HepG2 (cell line): ENCODE measurements around the gene MLYCD. TPM values are rescaled to one million over a fixed set of nuclear protein-coding genes. Genes with fewer than 3 reads are reported as not detected.

Experiments
- ARNTL ChIP-seq: sonication (generic); formaldehyde crosslinking; IDR thresholded peaks from 2 replicates; pipeline ENCODE4 v1.4.0; 2020; ENCODE audit warnings: mild to moderate bottlenecking, missing genetic modification reagents
- HOXA7 ChIP-seq: sonication (generic); formaldehyde crosslinking; IDR thresholded peaks from 2 replicates; pipeline ENCODE4 v1.8.1; 2022; ENCODE audit warnings: mild to moderate bottlenecking, missing genetic modification reagents, moderate library complexity
- KDM4B ChIP-seq: sonication (generic); formaldehyde crosslinking; IDR thresholded peaks from 2 replicates; pipeline ENCODE4 v1.4.0; 2020; ENCODE audit warnings: missing genetic modification reagents
- NR2F2 ChIP-seq: IDR thresholded peaks from 2 replicates; pipeline ENCODE4 v1.6.1; 2012; ENCODE audit warnings: low read depth, inconsistent platforms, borderline replicate concordance
- SRF ChIP-seq: IDR thresholded peaks from 2 replicates; pipeline ENCODE4 v1.6.1; 2011; ENCODE audit warnings: mild to moderate bottlenecking, low read depth, low read length, moderate library complexity
- U2AF1 ChIP-seq: fragments of 200-400 bp; formaldehyde crosslinking; optimal IDR thresholded peaks from 2 replicates; pipeline ENCODE3; 2017; ENCODE audit warnings: mild to moderate bottlenecking, low read depth, low read length
- ZBTB20 ChIP-seq: sonication (generic); formaldehyde crosslinking; IDR thresholded peaks from 2 replicates; pipeline ENCODE4 v1.8.1; 2023; ENCODE audit warnings: missing genetic modification reagents, low read depth, mild to moderate bottlenecking, borderline replicate concordance
- ZBTB37 ChIP-seq: sonication (generic); formaldehyde crosslinking; IDR thresholded peaks from 2 replicates; pipeline ENCODE4 v1.4.0; 2020; ENCODE audit warnings: mild to moderate bottlenecking, missing genetic modification reagents
- ZFP62 ChIP-seq: sonication (generic); formaldehyde crosslinking; IDR thresholded peaks from 2 replicates; pipeline ENCODE4 v1.4.0; 2020; ENCODE audit warnings: missing genetic modification reagents
- ZNF143 ChIP-seq: sonication (generic); formaldehyde crosslinking; IDR thresholded peaks from 2 replicates; pipeline ENCODE4 v1.4.0; 2020; ENCODE audit warnings: missing genetic modification reagents
- ZNF225 ChIP-seq: sonication (generic); formaldehyde crosslinking; IDR thresholded peaks from 2 replicates; pipeline ENCODE4 v1.4.0; 2020; ENCODE audit warnings: mild to moderate bottlenecking, missing genetic modification reagents
- ZNF383 ChIP-seq: sonication (generic); formaldehyde crosslinking; IDR thresholded peaks from 2 replicates; pipeline ENCODE4 v1.4.0; 2020; ENCODE audit warnings: missing genetic modification reagents, mild to moderate bottlenecking, borderline replicate concordance
- ZNF629 ChIP-seq: sonication (generic); formaldehyde crosslinking; conservative IDR thresholded peaks from 2 replicates; pipeline ENCODE4 v1.5.0; 2020; ENCODE audit warnings: missing genetic modification reagents
- ZNF781 ChIP-seq: sonication (generic); formaldehyde crosslinking; IDR thresholded peaks from 2 replicates; pipeline ENCODE4 v1.5.1; 2020; ENCODE audit warnings: borderline replicate concordance, mild to moderate bottlenecking, missing genetic modification reagents; ENCODE audit errors: not compliant biosample characterization
- ZSCAN9 ChIP-seq: IDR thresholded peaks from 2 replicates; pipeline ENCODE4 v1.6.1; 2016; ENCODE audit warnings: borderline replicate concordance
- polyA plus RNA-seq, 8 experiments: library from polyadenylated mRNA; depleted of rRNA in 3 of 8; stranded (reverse) in 7 of 8; unstranded in 1 of 8; fragments of >200 nt; fragmentation: Illumina TruSeq in 4 of 8; extraction: Trizol in 4 of 8; gene quantifications; 2 replicates each; pipeline versions ENCODE4 v1.2.1 to v1.2.3, GENCODE V29; 2011 to 2016; ENCODE audit warnings: low read depth in 4 of 8, missing spikeins in 1 of 8, mixed read lengths in 1 of 8; ENCODE audit not compliant: insufficient read depth in 1 of 8
- total RNA-seq, 5 experiments: library from RNA; depleted of rRNA; stranded (reverse); fragments of >200 nt; fragmentation: Illumina TruSeq; extraction: Trizol; gene quantifications; 2 replicates each; pipeline ENCODE4 v1.2.3, GENCODE V29; 2016; ENCODE audit warnings: low read depth in 1 of 5
- TF ChIP-seq, protein P1 (sequence below), 2 experiments: fragments of 450-650 bp in 1 of 2; sonication (generic) in 1 of 2; formaldehyde crosslinking in 1 of 2; IDR thresholded peaks; 2 replicates each; pipeline versions ENCODE4 v1.6.1 to v1.8.0; 2016 to 2022; ENCODE audit warnings: antibody characterized with exemption in 1 of 2, mild to moderate bottlenecking in 1 of 2, missing genetic modification reagents in 1 of 2

Gene MLYCD
- total and polyA plus RNA-seq, 2 of the 13 experiments (the other 11 are each of a cell fraction or from before 2014, with no cell fraction given): 1.8 to 4.0 TPM

- TF ChIP-seq, protein P1, sequence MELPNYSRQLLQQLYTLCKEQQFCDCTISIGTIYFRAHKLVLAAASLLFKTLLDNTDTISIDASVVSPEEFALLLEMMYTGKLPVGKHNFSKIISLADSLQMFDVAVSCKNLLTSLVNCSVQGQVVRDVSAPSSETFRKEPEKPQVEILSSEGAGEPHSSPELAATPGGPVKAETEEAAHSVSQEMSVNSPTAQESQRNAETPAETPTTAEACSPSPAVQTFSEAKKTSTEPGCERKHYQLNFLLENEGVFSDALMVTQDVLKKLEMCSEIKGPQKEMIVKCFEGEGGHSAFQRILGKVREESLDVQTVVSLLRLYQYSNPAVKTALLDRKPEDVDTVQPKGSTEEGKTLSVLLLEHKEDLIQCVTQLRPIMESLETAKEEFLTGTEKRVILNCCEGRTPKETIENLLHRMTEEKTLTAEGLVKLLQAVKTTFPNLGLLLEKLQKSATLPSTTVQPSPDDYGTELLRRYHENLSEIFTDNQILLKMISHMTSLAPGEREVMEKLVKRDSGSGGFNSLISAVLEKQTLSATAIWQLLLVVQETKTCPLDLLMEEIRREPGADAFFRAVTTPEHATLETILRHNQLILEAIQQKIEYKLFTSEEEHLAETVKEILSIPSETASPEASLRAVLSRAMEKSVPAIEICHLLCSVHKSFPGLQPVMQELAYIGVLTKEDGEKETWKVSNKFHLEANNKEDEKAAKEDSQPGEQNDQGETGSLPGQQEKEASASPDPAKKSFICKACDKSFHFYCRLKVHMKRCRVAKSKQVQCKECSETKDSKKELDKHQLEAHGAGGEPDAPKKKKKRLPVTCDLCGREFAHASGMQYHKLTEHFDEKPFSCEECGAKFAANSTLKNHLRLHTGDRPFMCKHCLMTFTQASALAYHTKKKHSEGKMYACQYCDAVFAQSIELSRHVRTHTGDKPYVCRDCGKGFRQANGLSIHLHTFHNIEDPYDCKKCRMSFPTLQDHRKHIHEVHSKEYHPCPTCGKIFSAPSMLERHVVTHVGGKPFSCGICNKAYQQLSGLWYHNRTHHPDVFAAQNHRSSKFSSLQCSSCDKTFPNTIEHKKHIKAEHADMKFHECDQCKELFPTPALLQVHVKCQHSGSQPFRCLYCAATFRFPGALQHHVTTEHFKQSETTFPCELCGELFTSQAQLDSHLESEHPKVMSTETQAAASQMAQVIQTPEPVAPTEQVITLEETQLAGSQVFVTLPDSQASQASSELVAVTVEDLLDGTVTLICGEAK (IDR thresholded peaks at IDR 0.05): no peak
- TF ChIP-seq, protein P1 (CRISPR knock-in tag; IDR thresholded peaks at IDR 0.05): no peak
- TF ChIP-seq U2AF1: no peak
- TF ChIP-seq NR2F2: no peak; the same call in 1 of the 2 replicates
- TF ChIP-seq HOXA7: no peak
- 0 out of 2 replicates have a peak, but pooled peaks have one; percentile 11 for TF ChIP-seq ZNF143 (CRISPR knock-in tag)
- TF ChIP-seq ARNTL: no peak
- TF ChIP-seq ZNF629 (CRISPR knock-in tag): peak; percentile 98
- peak; percentile 62; the same call in 1 of the 2 replicates for TF ChIP-seq ZBTB20
- no peak for TF ChIP-seq ZBTB37 (CRISPR knock-in tag)
- TF ChIP-seq ZNF225 (CRISPR knock-in tag): peak; percentile 82; the same call in 1 of the 2 replicates
- no peak for TF ChIP-seq ZSCAN9 (CRISPR knock-in tag)
- peak; percentile 33 for TF ChIP-seq ZNF781 (CRISPR knock-in tag)
- 0 out of 2 replicates have a peak, but pooled peaks have one; percentile 3 for TF ChIP-seq SRF
- no peak for TF ChIP-seq KDM4B (CRISPR knock-in tag)
- no peak for TF ChIP-seq ZFP62 (CRISPR knock-in tag)
- TF ChIP-seq ZNF383 (CRISPR knock-in tag): no peak
These were observed 57.7 kb downstream of the MLYCD start (continued) for GRCh38 chr16:83956336-83957289.
